Measurements from ENCODE around the gene GSN.

GSN gene

DNA sequence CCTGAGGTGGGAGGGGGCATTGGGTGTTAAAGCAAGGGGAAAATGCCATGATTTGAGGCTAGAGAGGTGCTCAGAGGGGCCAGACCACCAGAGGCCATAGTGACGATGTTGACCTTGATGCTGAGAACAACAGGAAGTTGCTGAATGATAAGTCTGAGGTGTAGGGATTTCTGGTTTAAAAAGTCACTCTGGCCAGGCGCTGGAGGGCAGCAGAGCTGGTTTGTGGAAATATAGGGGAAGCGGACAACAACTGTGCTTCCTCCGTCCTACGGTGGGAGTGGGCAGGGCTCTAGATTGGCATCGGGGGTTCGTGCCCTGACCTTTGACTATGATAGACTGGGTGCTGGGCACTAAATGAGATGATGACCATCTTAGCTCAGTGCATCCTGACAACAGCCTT lies 57.4 kb downstream of the GSN start:
- TF ChIP-seq, protein P1, sequence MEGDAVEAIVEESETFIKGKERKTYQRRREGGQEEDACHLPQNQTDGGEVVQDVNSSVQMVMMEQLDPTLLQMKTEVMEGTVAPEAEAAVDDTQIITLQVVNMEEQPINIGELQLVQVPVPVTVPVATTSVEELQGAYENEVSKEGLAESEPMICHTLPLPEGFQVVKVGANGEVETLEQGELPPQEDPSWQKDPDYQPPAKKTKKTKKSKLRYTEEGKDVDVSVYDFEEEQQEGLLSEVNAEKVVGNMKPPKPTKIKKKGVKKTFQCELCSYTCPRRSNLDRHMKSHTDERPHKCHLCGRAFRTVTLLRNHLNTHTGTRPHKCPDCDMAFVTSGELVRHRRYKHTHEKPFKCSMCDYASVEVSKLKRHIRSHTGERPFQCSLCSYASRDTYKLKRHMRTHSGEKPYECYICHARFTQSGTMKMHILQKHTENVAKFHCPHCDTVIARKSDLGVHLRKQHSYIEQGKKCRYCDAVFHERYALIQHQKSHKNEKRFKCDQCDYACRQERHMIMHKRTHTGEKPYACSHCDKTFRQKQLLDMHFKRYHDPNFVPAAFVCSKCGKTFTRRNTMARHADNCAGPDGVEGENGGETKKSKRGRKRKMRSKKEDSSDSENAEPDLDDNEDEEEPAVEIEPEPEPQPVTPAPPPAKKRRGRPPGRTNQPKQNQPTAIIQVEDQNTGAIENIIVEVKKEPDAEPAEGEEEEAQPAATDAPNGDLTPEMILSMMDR (IDR thresholded peaks at IDR 0.05), result no peak
- H3K27ac ChIP-seq, result peak overlapping the region; percentile 97 to 99
- H3K4me3 ChIP-seq, result peak overlapping the region; percentile 30
- DNase-seq (ENCODE audit: low spot score), result no peak

DNA sequence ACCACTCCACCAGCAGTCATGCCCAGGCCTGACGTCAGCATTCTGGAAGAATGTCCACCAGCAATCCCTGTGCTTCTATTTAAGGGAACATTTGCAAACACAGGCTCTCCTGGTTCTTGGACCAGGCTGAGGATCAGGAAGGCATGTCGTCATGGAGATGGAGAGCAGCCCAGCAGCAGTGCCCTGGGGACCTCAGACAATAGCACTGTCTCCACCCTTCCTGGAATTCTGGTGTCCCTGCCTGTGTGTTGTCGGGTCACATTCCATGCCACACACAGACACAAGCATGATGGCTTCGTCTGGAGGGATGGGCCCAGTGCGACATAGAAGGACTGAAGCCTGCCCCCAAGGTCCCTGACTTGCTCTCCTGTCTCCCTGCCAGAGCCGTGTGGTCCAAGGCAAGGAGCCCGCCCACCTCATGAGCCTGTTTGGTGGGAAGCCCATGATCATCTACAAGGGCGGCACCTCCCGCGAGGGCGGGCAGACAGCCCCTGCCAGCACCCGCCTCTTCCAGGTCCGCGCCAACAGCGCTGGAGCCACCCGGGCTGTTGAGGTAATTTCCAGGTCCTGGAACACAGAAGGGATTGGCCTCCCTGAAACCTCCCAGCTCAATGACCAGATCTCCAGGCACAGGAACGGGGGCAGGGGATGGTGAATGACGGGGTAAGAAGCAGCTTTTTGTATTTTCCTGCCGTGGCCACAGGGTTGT lies 58.3 kb downstream of the GSN start:
- TF ChIP-seq, protein P1 (IDR thresholded peaks at IDR 0.05), result no peak
- H3K27ac ChIP-seq, result peak overlapping the region; percentile 97 to 99
- H3K4me3 ChIP-seq, result peak overlapping the region; percentile 30
- DNase-seq (ENCODE audit: low spot score), result peak; percentile 99

DNA sequence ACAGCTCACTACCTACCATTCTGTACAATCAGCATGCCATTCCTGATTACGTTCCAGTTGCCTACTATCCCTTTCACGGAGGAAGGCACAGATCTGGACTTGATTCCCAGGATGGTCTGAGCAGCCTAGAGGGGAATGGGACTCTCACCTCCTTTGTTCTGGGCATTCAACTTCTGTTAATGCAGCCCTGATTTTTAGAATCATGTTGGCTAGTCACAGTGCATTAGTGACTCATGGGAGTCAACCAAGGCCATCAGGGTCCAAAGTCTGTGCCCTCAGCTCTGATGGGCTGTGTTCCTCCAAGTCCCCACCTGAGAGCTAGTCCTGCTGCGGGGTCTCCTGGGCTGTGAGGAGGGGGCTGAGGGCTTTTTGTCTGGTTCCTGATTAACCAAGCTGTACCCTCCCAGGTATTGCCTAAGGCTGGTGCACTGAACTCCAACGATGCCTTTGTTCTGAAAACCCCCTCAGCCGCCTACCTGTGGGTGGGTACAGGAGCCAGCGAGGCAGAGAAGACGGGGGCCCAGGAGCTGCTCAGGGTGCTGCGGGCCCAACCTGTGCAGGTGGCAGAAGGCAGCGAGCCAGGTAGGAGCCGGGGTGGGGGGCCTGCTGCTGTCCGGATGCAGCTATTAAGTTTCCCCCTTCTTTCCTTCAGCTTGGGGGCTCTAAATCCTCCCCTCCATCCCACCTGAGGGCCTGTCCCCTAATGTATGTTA lies 59.1 kb downstream of the GSN start:
- no peak for DNase-seq (ENCODE audit: low spot score)
- peak overlapping the region; percentile 11 for H3K4me3 ChIP-seq
- peak overlapping the region; percentile 97 to 99 for H3K27ac ChIP-seq
- TF ChIP-seq, protein P1 (IDR thresholded peaks at IDR 0.05), result no peak

DNA sequence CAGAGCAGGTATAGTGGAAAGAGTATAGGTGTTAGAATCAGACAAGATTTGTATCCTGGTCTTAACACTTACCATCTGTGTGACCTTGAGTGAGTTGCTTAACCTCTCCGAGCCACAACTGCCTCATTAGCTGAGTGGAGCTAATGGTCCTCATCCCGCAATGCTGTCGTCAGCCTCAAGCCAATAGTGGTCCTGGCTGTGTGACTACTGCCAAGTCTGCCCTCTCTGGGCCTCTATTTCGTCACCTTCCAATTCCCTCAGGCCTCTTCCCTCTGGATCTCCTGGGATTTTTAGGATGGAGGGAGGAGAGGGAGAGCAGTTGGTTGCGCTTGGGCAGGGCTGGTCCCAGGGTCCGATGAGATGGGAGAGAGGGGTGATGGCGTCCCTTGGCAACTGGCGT lies 60.5 kb downstream of the GSN start:
- TF ChIP-seq, protein P1 (IDR thresholded peaks at IDR 0.05), result no peak
- DNase-seq (ENCODE audit: low spot score), result no peak
- Histone ChIP-seq H3K27ac (peak overlapping the region; percentile 97 to 99), H3K4me3 (no peak overlapping the region)

DNA sequence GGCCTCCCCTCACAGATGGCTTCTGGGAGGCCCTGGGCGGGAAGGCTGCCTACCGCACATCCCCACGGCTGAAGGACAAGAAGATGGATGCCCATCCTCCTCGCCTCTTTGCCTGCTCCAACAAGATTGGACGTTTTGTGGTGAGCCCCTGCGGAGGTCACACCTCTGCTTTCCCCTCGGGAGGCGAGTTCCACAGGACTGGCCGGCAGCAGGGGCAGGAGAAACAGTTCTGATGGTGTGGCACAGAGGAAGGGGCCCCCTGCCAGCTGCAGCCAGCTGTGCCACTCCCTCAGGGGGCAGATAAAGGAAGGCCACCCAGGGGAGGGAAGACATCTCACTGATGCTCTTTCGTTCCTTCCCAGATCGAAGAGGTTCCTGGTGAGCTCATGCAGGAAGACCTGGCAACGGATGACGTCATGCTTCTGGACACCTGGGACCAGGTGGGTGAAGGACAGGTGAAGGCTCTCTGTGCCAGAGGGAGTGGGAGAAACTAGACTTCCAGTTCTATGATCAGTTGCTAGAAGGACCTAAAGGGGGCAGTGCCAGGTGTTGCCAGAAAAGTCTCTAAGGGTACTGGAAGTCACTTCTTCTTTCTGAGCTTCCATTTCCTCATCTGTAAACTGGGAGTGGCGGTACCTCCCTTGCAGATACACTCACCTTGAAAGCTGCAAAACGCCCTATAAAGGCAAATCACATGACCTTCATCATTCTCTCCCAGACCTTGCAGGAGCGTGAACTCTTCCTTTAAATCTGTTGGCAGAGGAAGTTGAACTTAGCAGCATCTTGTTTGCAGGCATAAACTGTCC lies 61.1 kb downstream of the GSN start:
- no peak for DNase-seq (ENCODE audit: low spot score)
- peak overlapping the region; percentile 97 to 99 for H3K27ac ChIP-seq
- TF ChIP-seq, protein P1 (IDR thresholded peaks at IDR 0.05), result no peak
- H3K4me3 ChIP-seq, result no peak overlapping the region

DNA sequence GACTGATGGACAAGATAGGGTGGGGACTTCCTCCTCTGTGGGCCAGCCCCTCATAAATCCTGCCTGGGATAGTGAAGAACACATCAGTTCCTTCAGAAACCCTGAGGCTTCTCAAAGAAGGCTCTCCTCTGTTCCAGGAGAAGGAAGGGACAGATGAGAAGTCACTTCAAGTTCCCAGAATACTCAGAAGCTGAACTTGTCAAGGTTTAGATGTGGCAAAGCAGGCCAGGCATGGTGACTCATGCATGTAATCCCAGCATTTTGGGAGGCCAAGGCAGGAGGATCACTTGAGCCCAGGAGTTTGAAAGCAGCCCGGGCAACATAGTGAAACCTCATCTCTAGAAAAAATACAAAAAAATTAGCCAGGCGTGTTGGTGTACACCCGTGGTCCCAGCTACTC lies 63.6 kb downstream of the GSN start:
- peak overlapping the region; percentile 83 to 99 for H3K27ac ChIP-seq

More for the DNA sequence above, 63.6 kb downstream of the GSN start:
- TF ChIP-seq, protein P1 (IDR thresholded peaks at IDR 0.05), result no peak
- no peak overlapping the region for H3K4me3 ChIP-seq
- no peak for DNase-seq (ENCODE audit: low spot score)

Measured in coronary artery (tissue), 2 donors.